ENCODE results near the gene CCDC148. TPM values are rescaled to one million over a fixed set of nuclear protein-coding genes. Genes with fewer than 3 reads are reported as not detected.

The CCDC148 gene
- total RNA-seq, 1 donor from 2014 or later: 1.2 TPM

GRCh38 chr2:158500333-158500732 lies 43.8 kb upstream of the CCDC148 start:
- intact Hi-C loops (cut with DNase I): no loop called here
- Histone ChIP-seq H3K36me3 (no peaks in the 10 kb centered on the region), H3K27me3 (no peaks in the 10 kb centered on the region), H3K9me3 (no peaks in the 10 kb centered on the region), H3K4me1 (peaks cover 18% of the 10 kb centered on the region), H3K4me3 (no peak overlapping the region), H3K27ac (no peak overlapping the region)
- ATAC-seq (no peak), DNase-seq (no peak)
- no peak for TF ChIP-seq CTCF (IDR thresholded peaks at IDR 0.05)

GRCh38 chr2:158499383-158499782 lies 42.8 kb upstream of the CCDC148 start:
- intact Hi-C loops (cut with DNase I): no loop called here
- no peak overlapping the region for H3K4me3 ChIP-seq
- no peak for ATAC-seq

DNA sequence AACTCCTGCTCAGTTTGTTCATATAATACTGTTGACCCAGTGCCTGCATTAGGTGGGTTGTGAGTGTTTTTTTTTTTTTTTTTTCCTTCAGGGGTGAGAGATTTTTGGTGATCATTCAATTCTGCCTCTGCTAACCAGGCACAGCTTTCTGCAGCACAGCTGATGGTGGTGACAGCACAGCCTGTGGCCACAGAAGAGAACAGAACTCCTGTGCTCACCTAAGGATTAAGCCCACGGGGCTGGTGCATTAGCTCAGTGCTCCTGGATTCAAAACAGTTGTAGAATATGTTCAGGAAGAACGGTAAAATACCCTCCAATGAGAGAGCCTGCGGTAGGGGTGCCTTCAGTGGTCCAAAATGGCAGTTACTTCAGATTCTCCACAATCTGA lies 42.2 kb upstream of the CCDC148 start:
- Histone ChIP-seq H3K4me3 (no peak overlapping the region), H3K36me3 (no peaks in the 10 kb centered on the region), H3K27me3 (no peaks in the 10 kb centered on the region), H3K27ac (no peak overlapping the region), H3K9me3 (no peaks in the 10 kb centered on the region), H3K4me1 (peaks cover 18% of the 10 kb centered on the region)
- intact Hi-C loops (cut with DNase I): no loop called here
- ATAC-seq (no peak), DNase-seq (no peak)
- no peak for TF ChIP-seq CTCF (IDR thresholded peaks at IDR 0.05)

More at GRCh38 chr2:158499383-158499782, 42.8 kb upstream of the CCDC148 start:
- no peak for TF ChIP-seq CTCF (IDR thresholded peaks at IDR 0.05)
- no peaks in the 10 kb centered on the region for H3K36me3 ChIP-seq
- H3K9me3 ChIP-seq: no peaks in the 10 kb centered on the region
- peaks cover 18% of the 10 kb centered on the region for H3K4me1 ChIP-seq
- no peak for DNase-seq
- no peaks in the 10 kb centered on the region for H3K27me3 ChIP-seq
- no peak overlapping the region for H3K27ac ChIP-seq

DNA sequence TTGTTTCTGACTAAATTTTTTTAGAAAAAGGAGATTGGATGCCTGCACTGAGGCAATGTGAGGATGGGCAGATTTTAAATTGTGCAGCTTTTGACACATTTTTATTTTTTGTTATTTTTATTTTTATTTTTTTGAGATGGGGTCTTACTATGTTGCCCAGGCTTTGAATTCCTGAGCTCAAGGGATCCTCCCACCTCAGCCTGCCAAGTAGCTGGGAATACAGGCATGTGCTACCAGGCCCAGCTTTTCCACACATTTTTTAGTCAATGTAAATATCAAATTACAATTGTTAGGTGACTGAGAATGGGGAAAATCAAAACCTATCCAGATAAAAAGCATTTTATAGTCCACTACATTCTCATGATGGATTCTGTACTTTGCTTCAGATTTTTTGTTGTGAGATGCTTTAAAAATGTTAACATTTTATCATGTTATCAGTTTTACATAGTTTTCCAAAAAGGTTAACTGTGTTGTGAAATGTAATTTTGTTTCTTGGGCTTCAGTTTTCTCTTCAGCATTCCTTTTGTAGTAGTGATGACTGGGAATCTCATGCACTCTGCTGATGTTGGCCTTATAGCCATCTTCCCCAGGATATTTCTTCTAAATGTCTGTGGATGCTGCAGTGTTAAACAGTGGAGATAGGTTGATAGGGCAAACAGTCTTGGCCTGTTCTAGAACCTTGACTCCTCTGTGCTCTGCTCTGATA lies 41.6 kb upstream of the CCDC148 start:
- no peak for TF ChIP-seq CTCF (IDR thresholded peaks at IDR 0.05)
- ATAC-seq: no peak
- H3K36me3 ChIP-seq: no peaks in the 10 kb centered on the region
- no peak overlapping the region for H3K4me3 ChIP-seq
- intact Hi-C loops (cut with DNase I): no loop called here
- no peak for DNase-seq
- H3K27me3 ChIP-seq: no peaks in the 10 kb centered on the region
- H3K9me3 ChIP-seq: no peaks in the 10 kb centered on the region
- no peak overlapping the region for H3K27ac ChIP-seq
- peaks cover 21% of the 10 kb centered on the region for H3K4me1 ChIP-seq

- Histone ChIP-seq H3K27me3 (no peaks in the 10 kb centered on the region), H3K9me3 (no peaks in the 10 kb centered on the region), H3K4me3 (no peak overlapping the region), H3K36me3 (no peaks in the 10 kb centered on the region), H3K27ac (no peak overlapping the region), H3K4me1 (peaks cover 18% of the 10 kb centered on the region)
- ATAC-seq: peak; percentile 52
- intact Hi-C loops (cut with DNase I): no loop called here
- DNase-seq: no peak
- no peak for TF ChIP-seq CTCF (IDR thresholded peaks at IDR 0.05)
Measured at GRCh38 chr2:158497486-158497885, 40.9 kb upstream of the CCDC148 start.

- H3K4me1 ChIP-seq: peaks cover 13% of the 10 kb centered on the region
Measured at GRCh38 chr2:158496986-158497385, 40.4 kb upstream of the CCDC148 start.

More at GRCh38 chr2:158496986-158497385, 40.4 kb upstream of the CCDC148 start:
- Histone ChIP-seq H3K27me3 (no peaks in the 10 kb centered on the region), H3K4me3 (no peak overlapping the region), H3K9me3 (no peaks in the 10 kb centered on the region), H3K36me3 (no peaks in the 10 kb centered on the region), H3K27ac (no peak overlapping the region)
- TF ChIP-seq CTCF (IDR thresholded peaks at IDR 0.05): no peak
- intact Hi-C loops (cut with DNase I): no loop called here
- ATAC-seq (no peak), DNase-seq (no peak)
